Measurements from ENCODE around the gene NTN1. TPM values are rescaled to one million over a fixed set of nuclear protein-coding genes. Genes with fewer than 3 reads are reported as not detected.
"Not testable (repeated sequence)": the region's sequence is repeated elsewhere in the genome, so short reads cannot be mapped to it uniquely, and the experiment has no call there.

The NTN1 gene
- total RNA-seq, 1 experiment from 2014 or later, result 4.9 TPM

GRCh38 chr17:9123594-9124553, 102.6 kb downstream of the NTN1 start:
- no peak for DNase-seq (ENCODE audit: low spot score)

DNA sequence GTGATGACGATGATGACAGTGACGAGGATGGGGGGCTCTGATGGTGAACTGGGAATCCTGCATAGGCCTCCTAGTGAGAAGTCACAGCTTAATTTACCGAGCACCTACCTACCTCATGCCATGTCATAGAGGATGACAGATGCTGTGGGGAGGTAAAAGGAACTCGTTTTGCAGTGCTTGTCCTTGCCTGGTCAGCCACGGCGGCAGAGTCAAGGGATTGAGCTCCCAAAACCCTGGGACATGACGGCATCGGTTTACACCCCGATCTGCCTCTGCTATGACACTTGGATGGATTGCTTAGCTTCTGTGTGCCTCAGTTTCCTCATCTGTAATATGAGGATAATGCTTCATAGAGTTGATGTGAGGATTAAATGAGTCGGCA, 103.2 kb downstream of the NTN1 start:
- no peak for DNase-seq (ENCODE audit: low spot score)

DNA sequence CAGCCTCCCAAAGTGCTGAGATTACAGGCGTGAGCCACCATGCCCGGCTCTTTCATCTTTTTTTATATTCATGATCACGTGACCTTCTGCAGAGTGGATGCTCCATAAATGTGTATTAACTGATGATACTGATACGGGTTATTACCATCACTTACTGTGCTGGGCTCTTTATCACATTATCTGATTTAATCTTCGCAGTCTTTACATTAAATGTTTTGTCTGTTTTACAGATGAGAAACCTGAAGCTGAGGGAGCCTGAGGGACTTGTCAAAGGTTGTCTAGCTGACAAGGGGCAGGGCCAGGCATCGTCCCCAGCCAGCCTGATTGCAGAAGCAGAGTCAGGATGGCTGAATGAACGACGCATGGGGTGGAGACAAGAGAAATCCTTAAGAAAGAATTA, 104.4 kb downstream of the NTN1 start:
- no peak for DNase-seq (ENCODE audit: low spot score)

GRCh38 chr17:9127340-9127739, 106.0 kb downstream of the NTN1 start:
- no peak for DNase-seq (ENCODE audit: low spot score)

DNA sequence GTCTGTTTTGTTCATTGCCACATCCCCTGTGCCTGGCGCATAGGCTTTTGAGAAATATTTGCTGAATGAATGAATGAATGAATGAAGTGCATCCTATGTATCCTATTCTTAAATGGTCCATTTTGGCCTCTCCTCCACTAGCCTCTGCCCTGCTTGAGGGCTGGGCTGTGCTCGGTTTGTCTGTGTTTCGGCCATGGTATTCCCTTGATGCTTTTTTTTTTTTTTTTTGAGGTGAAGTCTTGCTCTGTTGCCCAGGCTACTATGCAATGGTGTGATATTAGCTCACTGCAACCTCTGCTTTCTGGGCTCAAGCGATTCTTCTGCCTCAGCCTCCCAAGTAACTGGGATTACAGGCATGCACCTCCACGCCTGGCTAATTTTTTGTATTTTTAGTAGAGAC, 110.1 kb downstream of the NTN1 start:
- no peak for DNase-seq (ENCODE audit: low spot score)

- DNase-seq (ENCODE audit: low spot score), result no peak
These were observed 111.0 kb downstream of the NTN1 start for GRCh38 chr17:9132291-9132690.

DNA sequence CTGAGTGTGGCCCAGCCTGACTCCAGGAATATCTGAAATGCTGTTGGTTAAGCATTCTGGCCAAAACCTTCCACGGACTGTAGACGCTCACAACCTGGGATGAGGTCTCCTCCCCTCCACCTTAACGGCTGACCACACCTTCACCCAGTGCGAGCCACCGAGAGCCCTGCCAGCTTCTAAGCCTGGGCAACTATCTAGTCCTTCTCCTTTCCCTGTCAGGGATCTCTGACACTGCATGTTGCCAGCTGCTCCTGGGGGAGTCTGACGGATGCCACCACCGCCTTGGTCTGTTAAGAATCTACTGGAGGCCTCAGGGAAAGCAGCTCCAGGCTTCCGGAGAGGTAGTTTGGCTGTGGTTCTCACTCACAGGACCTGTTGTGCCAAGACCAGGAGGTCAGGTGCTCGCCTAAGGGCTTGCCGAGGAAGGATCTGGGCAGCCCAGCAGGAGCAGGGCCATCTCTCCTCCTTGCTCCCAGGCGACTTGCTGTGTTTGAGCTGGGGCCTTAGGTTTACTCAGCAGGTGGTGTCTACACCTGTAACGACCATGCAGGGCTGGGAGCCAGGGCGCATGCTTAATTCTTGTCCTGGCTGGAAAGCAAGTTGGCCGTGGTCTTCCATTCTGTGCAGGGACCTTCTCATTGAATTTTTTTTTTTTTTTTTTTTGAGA, 111.8 kb downstream of the NTN1 start:
- no peak for DNase-seq (ENCODE audit: low spot score)

GRCh38 chr17:9138161-9138717, 116.9 kb downstream of the NTN1 start:
- no peak for DNase-seq (ENCODE audit: low spot score)

- no peak for DNase-seq (ENCODE audit: low spot score)
These were observed 118.4 kb downstream of the NTN1 start for GRCh38 chr17:9139695-9140094.

- DNase-seq (ENCODE audit: low spot score), result no peak
These were observed 119.5 kb downstream of the NTN1 start for GRCh38 chr17:9140550-9141424.

DNA sequence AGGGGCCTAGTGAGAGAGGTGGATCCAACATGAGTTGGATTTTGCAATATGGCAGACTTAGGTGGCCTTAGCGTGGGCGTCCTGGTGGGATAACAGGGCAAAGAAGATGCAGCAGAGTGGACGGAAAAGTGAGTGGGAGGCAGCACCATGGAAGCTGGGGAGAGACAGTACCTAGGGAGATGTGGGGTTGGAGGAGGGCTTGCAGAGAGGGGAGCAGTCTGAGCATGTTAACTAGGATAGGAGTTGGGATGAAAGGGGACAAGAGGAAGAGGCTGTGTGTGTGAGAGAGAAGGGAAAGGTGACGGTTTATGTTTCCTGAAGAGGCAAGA, 120.1 kb downstream of the NTN1 start:
- no peak for DNase-seq (ENCODE audit: low spot score)

GRCh38 chr17:9142772-9143494, 121.6 kb downstream of the NTN1 start:
- DNase-seq (ENCODE audit: low spot score), result no peak

- DNase-seq (ENCODE audit: low spot score), result no peak
These were observed 123.4 kb downstream of the NTN1 start for GRCh38 chr17:9144502-9145249.

DNA sequence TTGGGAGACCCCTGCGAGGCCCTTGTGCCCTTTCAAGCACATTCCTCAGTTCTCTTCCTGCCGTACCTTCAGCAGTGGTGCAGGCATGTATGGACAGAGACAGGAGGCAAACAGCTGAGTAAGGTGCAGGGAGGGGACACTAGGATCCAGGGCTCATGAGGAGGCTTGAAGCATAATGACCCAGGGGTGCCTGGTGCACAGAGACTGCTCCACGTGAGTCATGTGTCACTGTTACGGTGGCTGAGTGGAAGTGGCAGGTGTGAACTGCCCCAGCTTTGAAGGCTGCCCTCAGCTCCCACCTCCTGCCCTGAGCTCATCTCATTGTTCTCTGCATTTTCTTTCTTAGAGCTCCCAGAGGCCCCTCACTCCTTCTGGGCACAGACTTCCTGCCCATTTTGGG, 124.8 kb downstream of the NTN1 start:
- no peak for DNase-seq (ENCODE audit: low spot score)

DNA sequence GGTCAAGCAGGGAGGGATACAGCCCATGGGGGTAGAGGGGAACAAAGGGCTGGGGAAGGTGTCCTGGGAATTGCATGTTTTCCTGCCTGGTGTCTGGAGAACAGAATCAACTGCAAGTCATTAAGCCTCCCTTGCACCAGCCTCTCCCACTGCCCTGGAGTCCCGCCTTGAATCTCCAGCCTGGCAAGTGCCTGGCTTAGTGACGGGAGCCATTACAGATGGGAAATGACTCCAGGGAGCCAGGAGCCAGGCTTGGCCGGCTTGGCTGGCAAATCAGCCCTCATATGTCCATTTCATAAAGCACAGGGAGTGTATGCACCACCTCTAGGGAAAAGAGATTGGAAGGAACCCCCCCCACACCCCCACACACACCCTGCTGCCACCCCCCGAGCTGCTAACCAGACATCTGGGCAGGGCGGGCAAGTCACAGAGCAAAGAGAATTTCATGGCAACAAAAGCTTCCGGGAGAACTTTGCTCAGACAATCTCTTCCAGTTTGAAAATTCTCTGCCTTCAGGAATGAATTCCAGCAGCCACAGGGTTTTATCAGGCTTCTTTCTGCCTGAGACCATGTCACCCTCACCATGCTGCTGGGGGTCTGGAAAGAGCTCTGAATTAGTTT, 127.7 kb downstream of the NTN1 start:
- DNase-seq (ENCODE audit: low spot score), result no peak

DNA sequence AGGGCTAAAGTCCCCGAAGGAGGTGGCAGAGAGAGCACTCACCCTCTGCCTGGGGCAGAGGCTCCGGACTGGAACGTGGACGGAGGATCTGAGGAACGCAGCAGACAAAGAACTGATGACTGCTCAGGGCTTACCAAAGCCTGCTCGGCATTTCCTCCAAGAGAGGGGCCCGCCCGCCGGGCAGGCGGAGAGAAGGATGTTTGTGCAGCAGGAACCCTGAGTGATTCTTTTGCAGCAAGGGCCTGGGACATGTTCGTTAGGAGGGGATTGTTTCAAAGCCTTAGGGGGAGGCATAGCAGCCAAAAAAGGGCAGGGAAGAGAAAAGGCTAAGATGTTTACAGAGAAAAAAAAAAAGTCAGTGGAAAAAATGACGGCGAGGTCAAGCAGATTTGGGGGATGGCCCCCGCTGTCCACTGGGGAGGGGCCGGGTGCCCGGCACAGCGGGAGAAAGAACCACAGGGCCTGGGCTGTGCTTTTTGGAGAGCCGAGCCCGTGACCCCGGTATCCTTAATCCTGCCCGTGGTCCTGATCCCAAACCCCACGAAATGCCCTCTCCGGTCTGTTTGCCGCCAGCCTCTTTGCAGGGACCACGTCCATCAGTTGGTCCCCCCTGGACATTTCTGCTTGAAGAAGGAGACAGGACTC, 129.3 kb downstream of the NTN1 start:
- DNase-seq (ENCODE audit: low spot score), result no peak

GRCh38 chr17:9151091-9151490, 129.8 kb downstream of the NTN1 start:
- DNase-seq (ENCODE audit: low spot score), result no peak

- not testable (repeated sequence) for DNase-seq (ENCODE audit: low spot score)
These were observed 130.4 kb downstream of the NTN1 start for GRCh38 chr17:9151740-9152139.

Measured in A172 (cell line).